ENCODE data around the gene EDIL3. TPM values are rescaled to one million over a fixed set of nuclear protein-coding genes. Genes with fewer than 3 reads are reported as not detected.

EDIL3 gene
- total RNA-seq, 1 experiment from 2014 or later = 0.32 TPM

- Histone ChIP-seq H3K79me2 (ENCODE audit: insufficient read depth, low read length) (no peaks in the 10 kb centered on the region), H3K27ac (ENCODE audit: low read depth, low read length) (no peak overlapping the region), H3K4me1 (ENCODE audit: control insufficient read depth in 1 of 2, insufficient read depth in 2 of 2, low read length in 2 of 2) (no peaks in the 10 kb centered on the region), H3K4me2 (ENCODE audit: low read length) (no peak overlapping the region), H4K20me1 (ENCODE audit: insufficient read depth) (no peaks in the 10 kb centered on the region), H3K36me3 (ENCODE audit: control insufficient read depth in 1 of 2, insufficient read depth in 2 of 2, low read length in 2 of 2) (no peaks in the 10 kb centered on the region), H3K4me3 (replicated peaks in 1 of 2; ENCODE audit: low read depth in 1 of 2, low read length in 2 of 2) (no peak overlapping the region), H2AFZ (ENCODE audit: low read depth, low read length, poor library complexity, severe bottlenecking) (no peak overlapping the region), H3K9me3 (ENCODE audit: control insufficient read depth in 1 of 2, insufficient read depth in 1 of 2, low read depth in 1 of 2, low read length in 2 of 2) (no peaks in the 10 kb centered on the region), H3K9ac (ENCODE audit: low read length) (no peak overlapping the region), H3K9me2 (ENCODE audit: insufficient read depth) (no peaks in the 10 kb centered on the region), H3K27me3 (ENCODE audit: insufficient read depth, low read length) (no peaks in the 10 kb centered on the region)
- CTCF ChIA-PET = no interaction called here
- DNase-seq (ENCODE audit: low read depth, low spot score) = no peak
- no TSS peak for BruUV-seq (replicated peaks)
- RAD21 ChIA-PET (ENCODE audit: low non-redundant PET in 1 of 2, low total read pairs in 2 of 2, uncharacterized antibody in 2 of 2, unreplicated experiment in 2 of 2) = no interaction called here
- no peak for TF ChIP-seq EZH2phosphoT487 (IDR thresholded peaks at IDR 0.05; ENCODE audit: borderline replicate concordance)
- TF ChIP-seq ELF1 (IDR thresholded peaks at IDR 0.05; ENCODE audit: borderline replicate concordance, low read depth) = no peak
- TF ChIP-seq SP1 (IDR thresholded peaks at IDR 0.05; ENCODE audit: low read depth) = no peak
- TF ChIP-seq YY1 (IDR thresholded peaks at IDR 0.05; ENCODE audit: extremely low read depth, insufficient replicate concordance, low read depth, low read length) = no peak
- TF ChIP-seq MAX (IDR thresholded peaks at IDR 0.05) = no peak
- no peak for TF ChIP-seq POLR2A (IDR thresholded peaks at IDR 0.05; ENCODE audit: borderline replicate concordance, extremely low read depth, insufficient read depth, insufficient read length)
- TF ChIP-seq JUND (IDR thresholded peaks at IDR 0.05) = no peak
- no peak for TF ChIP-seq CEBPB (IDR thresholded peaks at IDR 0.05; ENCODE audit: low read depth)
- no peak for TF ChIP-seq EZH2 (IDR thresholded peaks at IDR 0.05)
- no peak for TF ChIP-seq TCF7L2 (IDR thresholded peaks at IDR 0.05; ENCODE audit: borderline replicate concordance, extremely low read depth, insufficient read depth, insufficient read length)
- TF ChIP-seq POLR2AphosphoS5 (IDR thresholded peaks at IDR 0.05; ENCODE audit: low read depth, low read length) = no peak
- TF ChIP-seq, protein P1, sequence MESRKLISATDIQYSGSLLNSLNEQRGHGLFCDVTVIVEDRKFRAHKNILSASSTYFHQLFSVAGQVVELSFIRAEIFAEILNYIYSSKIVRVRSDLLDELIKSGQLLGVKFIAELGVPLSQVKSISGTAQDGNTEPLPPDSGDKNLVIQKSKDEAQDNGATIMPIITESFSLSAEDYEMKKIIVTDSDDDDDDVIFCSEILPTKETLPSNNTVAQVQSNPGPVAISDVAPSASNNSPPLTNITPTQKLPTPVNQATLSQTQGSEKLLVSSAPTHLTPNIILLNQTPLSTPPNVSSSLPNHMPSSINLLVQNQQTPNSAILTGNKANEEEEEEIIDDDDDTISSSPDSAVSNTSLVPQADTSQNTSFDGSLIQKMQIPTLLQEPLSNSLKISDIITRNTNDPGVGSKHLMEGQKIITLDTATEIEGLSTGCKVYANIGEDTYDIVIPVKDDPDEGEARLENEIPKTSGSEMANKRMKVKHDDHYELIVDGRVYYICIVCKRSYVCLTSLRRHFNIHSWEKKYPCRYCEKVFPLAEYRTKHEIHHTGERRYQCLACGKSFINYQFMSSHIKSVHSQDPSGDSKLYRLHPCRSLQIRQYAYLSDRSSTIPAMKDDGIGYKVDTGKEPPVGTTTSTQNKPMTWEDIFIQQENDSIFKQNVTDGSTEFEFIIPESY (IDR thresholded peaks at IDR 0.05; ENCODE audit: extremely low read depth, insufficient replicate concordance, low read length) = no peak
- intact Hi-C loops (cut with micrococcal nuclease) = no loop called here
- no peak for ATAC-seq
- POLR2A ChIA-PET = no interaction called here
Measured at GRCh38 chr5:84265130-84265529, 119.5 kb downstream of the EDIL3 start.

Measured in HCT116 (cell line).